ENCODE measurements around the gene TXNDC11. TPM values are rescaled to one million over a fixed set of nuclear protein-coding genes. Genes with fewer than 3 reads are reported as not detected.

The TXNDC11 gene
- total and polyA plus RNA-seq, 2 experiments from 2014 or later = 6.8 to 12.0 TPM

- Histone ChIP-seq H3K4me3 (no peak overlapping the region), H3K4me2 (no peak overlapping the region), H3K9me2 (ENCODE audit: insufficient read depth) (no peaks in the 10 kb centered on the region), H3K36me3 (ENCODE audit: insufficient read depth) (no peaks in the 10 kb centered on the region), H4K20me1 (replicated peaks; ENCODE audit: insufficient read depth) (peaks cover 20% of the 10 kb centered on the region), H3K4me1 (ENCODE audit: insufficient read depth) (peaks cover 9% of the 10 kb centered on the region; the same call in 1 of the 2 replicates), H3F3A (replicated peaks; ENCODE audit: low read depth) (peaks cover 11% of the 10 kb centered on the region; the same call in 1 of the 2 replicates), H3K27me3 (ENCODE audit: insufficient read depth) (no peaks in the 10 kb centered on the region), H3K27ac (ENCODE audit: low read depth) (no peak overlapping the region), H3K79me2 (replicated peaks; ENCODE audit: insufficient read depth) (peaks cover 27% of the 10 kb centered on the region), H2AFZ (no peak overlapping the region)
- TF ChIP-seq POLR2AphosphoS5 (IDR thresholded peaks at IDR 0.05; ENCODE audit: low read depth) (no peak), CTCF (conservative IDR thresholded peaks at IDR 0.05; ENCODE audit: low read depth in 2 of 2) (no peak), JUNB (IDR thresholded peaks at IDR 0.05; ENCODE audit: unreplicated experiment) (no peak), NANOG (IDR thresholded peaks at IDR 0.05; ENCODE audit: borderline replicate concordance) (no peak), ETS1 (IDR thresholded peaks at IDR 0.05) (no peak), STAT1 (IDR thresholded peaks at IDR 0.05; ENCODE audit: unreplicated experiment) (no peak), EZH2phosphoT487 (IDR thresholded peaks at IDR 0.05; ENCODE audit: unreplicated experiment) (no peak), CREB1 (CRISPR knock-in tag; IDR thresholded peaks at IDR 0.05; ENCODE audit: low read depth) (no peak), ZNF331 (CRISPR knock-in tag; IDR thresholded peaks at IDR 0.05; ENCODE audit: low read depth) (no peak), REST (IDR thresholded peaks at IDR 0.05; ENCODE audit: unreplicated experiment) (no peak), EZH2 (IDR thresholded peaks at IDR 0.05; ENCODE audit: low read depth, unreplicated experiment) (no peak), ZNF462 (CRISPR knock-in tag; IDR thresholded peaks at IDR 0.05) (no peak), ZNF114 (CRISPR knock-in tag; IDR thresholded peaks at IDR 0.05) (no peak)
- ATAC-seq (no peak), DNase-seq (ENCODE audit: low spot score) (no peak)
- no peaks in the 10 kb centered on the region for H3K9me3 Mint-ChIP-seq
- H3K36me3 Mint-ChIP-seq (ENCODE audit: low read depth) = peaks cover 1% of the 10 kb centered on the region; the same call in 2 of the 3 replicates
- peaks cover 22% of the 10 kb centered on the region for H3K4me1 Mint-ChIP-seq
- H3K4me3 Mint-ChIP-seq = peak overlapping the region; percentile 86; the same call in 2 of the 3 replicates
- H3K27me3 Mint-ChIP-seq (ENCODE audit: insufficient read depth, low read depth, poor library complexity) = peaks cover 17% of the 10 kb centered on the region
- H3K27ac Mint-ChIP-seq = no peak overlapping the region
Measured at GRCh38 chr16:11744075-11744470, 1.4 kb upstream of the TXNDC11 start.
